GM18868 (cell line): ENCODE data around the gene NEURL3.
A peak's percentile ranks its signal among the peaks of the same experiment; 100 is the strongest.
"Not testable (repeated sequence)": the region's sequence is repeated elsewhere in the genome, so short reads cannot be mapped to it uniquely, and the experiment has no call there.

Source experiments
- ATAC-seq: cut with Tn5 transposase; IDR thresholded peaks from one replicate; pipeline ENCODE4 v1.9.1; 2021; ENCODE audit warnings: mild to moderate bottlenecking, moderate library complexity; ENCODE audit not compliant: unreplicated experiment

Gene NEURL3

GRCh38 chr2:96508521-96509113, 3.5 kb upstream of the NEURL3 start:
- no peak for ATAC-seq

- peak; percentile 61 for ATAC-seq
Observed at GRCh38 chr2:96507957-96508520, 2.9 kb upstream of the NEURL3 start.

GRCh38 chr2:96506907-96507240, 1.7 kb upstream of the NEURL3 start:
- no peak for ATAC-seq

GRCh38 chr2:96506016-96506906, 1.1 kb upstream of the NEURL3 start:
- no peak for ATAC-seq

- ATAC-seq, result no peak
Observed at GRCh38 chr2:96503637-96504243, 1.4 kb downstream of the NEURL3 start.

- no peak for ATAC-seq
Observed at GRCh38 chr2:96502891-96503636, 2.1 kb downstream of the NEURL3 start.

- peak; percentile 29 for ATAC-seq
Observed at GRCh38 chr2:96501886-96502810, 3.0 kb downstream of the NEURL3 start.

GRCh38 chr2:96501471-96501874, 3.7 kb downstream of the NEURL3 start:
- ATAC-seq, result peak; percentile 81

- ATAC-seq, result no peak
Observed at GRCh38 chr2:96500385-96501066, 4.6 kb downstream of the NEURL3 start.

- no peak for ATAC-seq
Observed at GRCh38 chr2:96499061-96499960, 5.8 kb downstream of the NEURL3 start.

- ATAC-seq, result not testable (repeated sequence)
Observed at GRCh38 chr2:96498611-96499010, 6.5 kb downstream of the NEURL3 start.

- no peak for ATAC-seq
Observed at GRCh38 chr2:96498021-96498431, 7.1 kb downstream of the NEURL3 start.

GRCh38 chr2:96495982-96496629, 9.1 kb downstream of the NEURL3 start:
- ATAC-seq, result no peak

- ATAC-seq, result no peak
Observed at GRCh38 chr2:96494188-96494587, 11.0 kb downstream of the NEURL3 start.

- no peak for ATAC-seq
Observed at GRCh38 chr2:96493072-96493471, 12.1 kb downstream of the NEURL3 start.

- no peak for ATAC-seq
Observed at GRCh38 chr2:96491860-96492497, 13.2 kb downstream of the NEURL3 start.

GRCh38 chr2:96489663-96490062, 15.5 kb downstream of the NEURL3 start:
- ATAC-seq, result no peak
